Loucy (cell line): Measurements from ENCODE around the gene SIK2.

Experiments used
- H2AFZ ChIP-seq: fragments of 200-600 bp; sonication (generic); 2 replicates; pipeline ENCODE4 v1.6.0; 2016; ENCODE audit warnings: antibody characterized with exemption, mild to moderate bottlenecking, low read length, moderate library complexity
- H3F3A ChIP-seq: fragments of 200-600 bp; 2 replicates; pipeline ENCODE4 v1.6.0; 2016; ENCODE audit warnings: antibody characterized with exemption, low read depth, mild to moderate bottlenecking
- H3K27me3 ChIP-seq: fragments of 200-600 bp; sonication (generic); 2 replicates; pipeline ENCODE4 v1.6.1; 2014; ENCODE audit warnings: low read length, mild to moderate bottlenecking; ENCODE audit not compliant: insufficient read depth, poor library complexity, severe bottlenecking
- H3K36me3 ChIP-seq: fragments of 200-600 bp; sonication (generic); 2 replicates; pipeline ENCODE4 v1.6.1; 2016; ENCODE audit warnings: low read length; ENCODE audit not compliant: insufficient read depth
- H3K4me1 ChIP-seq: fragments of 200-600 bp; sonication (generic); 2 replicates; pipeline ENCODE4 v1.5.1; 2014; ENCODE audit warnings: low read length, mild to moderate bottlenecking; ENCODE audit not compliant: insufficient read depth, poor library complexity, severe bottlenecking
- H3K4me2 ChIP-seq: fragments of 200-600 bp; sonication (generic); 2 replicates; pipeline ENCODE4 v1.6.0; 2014; ENCODE audit warnings: antibody characterized with exemption, low read length, low read depth, mild to moderate bottlenecking; ENCODE audit not compliant: poor library complexity, severe bottlenecking
- H3K4me3 ChIP-seq: fragments of 200-600 bp; sonication (generic); 2 replicates; pipeline ENCODE4 v1.5.1; 2014; ENCODE audit warnings: low read length, mild to moderate bottlenecking, mixed read lengths; ENCODE audit not compliant: poor library complexity, severe bottlenecking
- H3K79me2 ChIP-seq: fragments of 200-600 bp; sonication (generic); 2 replicates; pipeline ENCODE4 v1.6.1; 2014; ENCODE audit warnings: low read length; ENCODE audit not compliant: insufficient read depth
- H3K9ac ChIP-seq: fragments of 200-600 bp; sonication (generic); 2 replicates; pipeline ENCODE4 v1.6.0; 2014; ENCODE audit warnings: mild to moderate bottlenecking, low read depth, low read length, moderate library complexity; ENCODE audit not compliant: poor library complexity, severe bottlenecking
- H3K9me2 ChIP-seq: fragments of 200-600 bp; sonication (generic); replicated peaks from 2 replicates; pipeline ENCODE4 v1.6.1; 2016; ENCODE audit warnings: low read depth, low read length, mixed read lengths
- H3K9me3 ChIP-seq: fragments of 200-600 bp; sonication (generic); 2 replicates; pipeline ENCODE4 v1.6.1; 2014; ENCODE audit warnings: mild to moderate bottlenecking, antibody characterized with exemption, low read length, low read depth; ENCODE audit not compliant: insufficient read depth
- H4K20me1 ChIP-seq: fragments of 200-600 bp; sonication (generic); 2 replicates; pipeline ENCODE4 v1.6.0; 2014; ENCODE audit warnings: antibody characterized with exemption, low read length, mild to moderate bottlenecking; ENCODE audit not compliant: insufficient read depth, poor library complexity, severe bottlenecking
- EZH2phosphoT487 ChIP-seq: fragments of 200-600 bp; IDR thresholded peaks from 2 replicates; pipeline ENCODE4 v1.6.1; 2018; ENCODE audit warnings: antibody characterized with exemption, mild to moderate bottlenecking, moderate library complexity, borderline replicate concordance
- TF ChIP-seq, protein P1 (sequence below): fragments of 200-600 bp; sonication (generic); conservative IDR thresholded peaks from 2 replicates; pipeline ENCODE4 v1.5.1; 2014; ENCODE audit warnings: mild to moderate bottlenecking, antibody characterized with exemption, low read length

The SIK2 gene

DNA sequence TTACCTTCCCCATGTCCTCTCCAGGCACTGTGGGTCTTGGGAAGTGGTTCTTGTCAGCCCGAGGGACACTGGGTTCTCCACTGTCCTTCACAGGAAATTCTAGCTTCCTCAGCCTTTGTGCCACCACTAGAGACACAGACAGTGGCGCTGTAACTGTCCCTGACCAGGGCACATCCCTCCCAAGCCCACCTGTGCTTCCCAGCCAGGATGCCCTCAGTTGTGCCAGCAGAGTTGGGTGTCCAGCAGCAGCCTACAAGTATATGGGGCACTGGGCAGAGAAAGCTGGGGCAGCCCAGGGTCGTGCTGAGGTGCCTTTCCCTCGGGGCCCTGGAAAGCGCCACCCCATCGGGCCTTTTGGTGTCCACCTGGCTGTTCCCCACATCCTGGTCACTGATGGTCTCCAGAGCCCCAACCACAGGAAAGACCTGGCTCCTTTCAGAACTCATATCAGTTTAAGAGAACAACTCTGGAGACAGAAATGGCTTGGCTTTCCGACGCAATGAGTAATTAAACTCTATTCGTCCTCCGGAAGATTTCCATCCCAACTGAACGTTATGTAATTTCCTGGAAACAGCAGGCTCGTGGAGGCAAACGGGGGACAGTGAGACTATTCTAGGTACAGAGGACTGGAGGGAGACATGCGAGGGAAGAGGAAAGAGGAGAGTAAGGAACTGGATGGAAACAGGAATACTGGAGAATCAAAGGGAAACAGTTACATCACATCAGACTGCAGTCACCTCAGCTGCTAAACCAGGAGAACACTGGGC, 135.4 kb downstream of the SIK2 start:
- H3K4me3 ChIP-seq = no peak overlapping the region
- no peak for TF ChIP-seq EZH2phosphoT487
- TF ChIP-seq, protein P1, sequence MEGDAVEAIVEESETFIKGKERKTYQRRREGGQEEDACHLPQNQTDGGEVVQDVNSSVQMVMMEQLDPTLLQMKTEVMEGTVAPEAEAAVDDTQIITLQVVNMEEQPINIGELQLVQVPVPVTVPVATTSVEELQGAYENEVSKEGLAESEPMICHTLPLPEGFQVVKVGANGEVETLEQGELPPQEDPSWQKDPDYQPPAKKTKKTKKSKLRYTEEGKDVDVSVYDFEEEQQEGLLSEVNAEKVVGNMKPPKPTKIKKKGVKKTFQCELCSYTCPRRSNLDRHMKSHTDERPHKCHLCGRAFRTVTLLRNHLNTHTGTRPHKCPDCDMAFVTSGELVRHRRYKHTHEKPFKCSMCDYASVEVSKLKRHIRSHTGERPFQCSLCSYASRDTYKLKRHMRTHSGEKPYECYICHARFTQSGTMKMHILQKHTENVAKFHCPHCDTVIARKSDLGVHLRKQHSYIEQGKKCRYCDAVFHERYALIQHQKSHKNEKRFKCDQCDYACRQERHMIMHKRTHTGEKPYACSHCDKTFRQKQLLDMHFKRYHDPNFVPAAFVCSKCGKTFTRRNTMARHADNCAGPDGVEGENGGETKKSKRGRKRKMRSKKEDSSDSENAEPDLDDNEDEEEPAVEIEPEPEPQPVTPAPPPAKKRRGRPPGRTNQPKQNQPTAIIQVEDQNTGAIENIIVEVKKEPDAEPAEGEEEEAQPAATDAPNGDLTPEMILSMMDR = no peak
- H3F3A ChIP-seq = no peaks in the 10 kb centered on the region
- H3K9me3 ChIP-seq = no peaks in the 10 kb centered on the region
- H4K20me1 ChIP-seq = no peaks in the 10 kb centered on the region
- peaks cover 5% of the 10 kb centered on the region for H3K4me1 ChIP-seq
- no peaks in the 10 kb centered on the region for H3K27me3 ChIP-seq
- H3K9ac ChIP-seq = no peak overlapping the region
- no peaks in the 10 kb centered on the region for H3K9me2 ChIP-seq
- no peaks in the 10 kb centered on the region for H3K79me2 ChIP-seq
- H3K36me3 ChIP-seq = peaks cover 42% of the 10 kb centered on the region; the same call in 1 of the 2 replicates
- H2AFZ ChIP-seq = no peak overlapping the region
- no peak overlapping the region for H3K4me2 ChIP-seq

DNA sequence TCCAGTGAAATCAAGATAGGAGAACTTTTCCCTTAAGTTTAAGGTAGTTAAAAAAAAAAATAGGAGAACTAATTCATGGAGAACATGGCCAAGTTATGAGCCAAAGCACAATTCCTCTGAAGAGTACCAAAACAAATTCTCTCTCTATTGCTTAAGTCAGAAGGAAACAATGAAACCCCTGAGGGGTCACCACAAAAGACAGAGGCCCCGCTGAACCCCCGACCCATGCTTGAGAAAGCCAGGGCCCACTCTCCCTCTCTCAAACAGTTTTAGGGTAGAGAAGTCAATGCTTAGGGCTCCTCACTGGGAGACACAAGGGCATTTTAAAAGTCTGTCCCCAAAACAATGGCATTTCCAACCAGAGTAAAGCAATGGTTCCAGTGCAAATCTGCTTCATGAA, 137.1 kb downstream of the SIK2 start:
- H3K9me2 ChIP-seq = no peaks in the 10 kb centered on the region
- H3K4me3 ChIP-seq = no peak overlapping the region
- no peak overlapping the region for H2AFZ ChIP-seq
- no peak overlapping the region for H3K9ac ChIP-seq
- H3K79me2 ChIP-seq = no peaks in the 10 kb centered on the region
- H4K20me1 ChIP-seq = no peaks in the 10 kb centered on the region
- TF ChIP-seq, protein P1 = no peak
- no peak for TF ChIP-seq EZH2phosphoT487
- H3K9me3 ChIP-seq = no peaks in the 10 kb centered on the region
- no peaks in the 10 kb centered on the region for H3K27me3 ChIP-seq
- no peaks in the 10 kb centered on the region for H3F3A ChIP-seq
- peaks cover 58% of the 10 kb centered on the region; the same call in 1 of the 2 replicates for H3K36me3 ChIP-seq
- H3K4me1 ChIP-seq = peaks cover 5% of the 10 kb centered on the region
- H3K4me2 ChIP-seq = no peak overlapping the region

DNA sequence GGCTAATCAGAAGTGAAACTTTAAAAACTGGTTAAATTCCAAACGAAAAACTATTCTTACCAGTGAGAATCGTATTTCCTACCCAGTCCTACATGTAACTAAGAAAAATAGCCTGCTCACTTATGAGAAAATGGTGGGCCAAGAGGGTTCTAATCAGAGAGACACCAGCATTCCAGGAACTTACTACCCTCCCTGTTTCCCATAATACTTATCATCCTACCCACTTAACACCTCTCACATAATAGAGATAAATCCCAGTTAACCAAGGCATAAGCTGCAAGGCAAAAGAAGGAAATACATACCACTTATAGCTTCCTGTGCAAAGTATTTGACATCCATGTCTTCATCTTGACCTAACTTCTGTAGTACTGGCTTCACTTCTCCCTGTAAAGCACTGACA, 139.5 kb downstream of the SIK2 start:
- Histone ChIP-seq H3K9ac (no peak overlapping the region), H3K9me3 (no peaks in the 10 kb centered on the region), H3K9me2 (no peaks in the 10 kb centered on the region), H3K79me2 (no peaks in the 10 kb centered on the region), H3K4me3 (no peak overlapping the region), H2AFZ (no peak overlapping the region), H3F3A (no peaks in the 10 kb centered on the region), H3K4me1 (peaks cover 5% of the 10 kb centered on the region), H3K4me2 (no peak overlapping the region), H3K36me3 (peaks cover 77% of the 10 kb centered on the region; the same call in 1 of the 2 replicates), H4K20me1 (no peaks in the 10 kb centered on the region), H3K27me3 (no peaks in the 10 kb centered on the region)
- no peak for TF ChIP-seq EZH2phosphoT487
